HUES64 (cell line): ENCODE measurements around the gene SLC28A1.

Experiments used
- H3K27ac ChIP-seq: 2 replicates; pipeline ENCODE4 v1.7.0; 2013; ENCODE audit warnings: low read depth, low read length, inconsistent platforms
- H3K27me3 ChIP-seq: 2 replicates; pipeline ENCODE4 v1.6.1; 2013; ENCODE audit warnings: mild to moderate bottlenecking, low read length; ENCODE audit not compliant: insufficient read depth
- H3K36me3 ChIP-seq: 2 replicates; pipeline ENCODE4 v1.6.1; 2013; ENCODE audit warnings: mild to moderate bottlenecking, low read length; ENCODE audit not compliant: insufficient read depth
- H3K4me1 ChIP-seq: 2 replicates; pipeline ENCODE4 v1.6.1; 2013; ENCODE audit warnings: mild to moderate bottlenecking, low read length, moderate library complexity; ENCODE audit not compliant: insufficient read depth
- H3K4me3 ChIP-seq: 2 replicates; pipeline ENCODE4 v1.5.1; 2013; ENCODE audit warnings: mild to moderate bottlenecking, low read length, moderate library complexity
- H3K9ac ChIP-seq: 2 replicates; pipeline ENCODE4 v1.6.1; 2013; ENCODE audit warnings: mild to moderate bottlenecking, low read depth, low read length
- H3K9me3 ChIP-seq: 2 replicates; pipeline ENCODE4 v1.6.1; 2013; ENCODE audit warnings: low read depth, low read length; ENCODE audit not compliant: insufficient read depth
- WGBS: fragments of 150-250, 120-280 bp; methylation state at CpG from one replicate; pipeline ENCODE4 v1.1.7; 2013; ENCODE audit warnings: missing lambda C conversion rate; 5-methylcytosine and 5-hydroxymethylcytosine counted together

SLC28A1 gene

GRCh38 chr15:84899750-84900149, 15.3 kb downstream of the SLC28A1 start:
- WGBS, result 92% methylated on average over 7 of the region's 7 CpGs
- H3K27me3 ChIP-seq, result no peaks in the 10 kb centered on the region
- H3K27ac ChIP-seq, result no peak overlapping the region
- no peak overlapping the region for H3K9ac ChIP-seq
- no peak overlapping the region for H3K4me3 ChIP-seq
- 0 out of 2 replicates have a peak, but pooled peaks cover 4% of the 10 kb centered on the region for H3K9me3 ChIP-seq
- H3K36me3 ChIP-seq, result no peaks in the 10 kb centered on the region
- H3K4me1 ChIP-seq, result no peaks in the 10 kb centered on the region

DNA sequence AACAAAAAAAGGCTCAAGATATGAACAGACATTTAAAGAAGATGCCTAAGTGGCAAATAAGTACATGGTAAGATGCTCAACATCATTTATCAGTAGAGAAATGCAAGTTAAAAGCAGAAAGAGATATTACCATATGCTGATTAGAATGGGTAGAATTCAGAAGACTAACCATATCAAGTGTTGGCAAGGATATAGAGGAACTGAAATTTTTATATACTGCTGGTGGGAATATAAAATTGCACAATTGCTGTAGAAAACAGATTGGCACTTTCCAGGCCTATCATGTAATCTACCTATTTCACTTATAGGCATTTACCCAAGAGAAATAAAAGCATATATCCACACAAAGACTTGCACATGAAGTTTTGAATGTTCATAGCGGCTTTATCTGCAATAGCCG, 17.1 kb downstream of the SLC28A1 start:
- no peaks in the 10 kb centered on the region for H3K36me3 ChIP-seq
- WGBS, result no CpG with 5 or more reads among the region's 2 CpGs
- H3K4me1 ChIP-seq, result no peaks in the 10 kb centered on the region

GRCh38 chr15:84903751-84904150, 19.3 kb downstream of the SLC28A1 start:
- no peak overlapping the region for H3K27ac ChIP-seq
- H3K9ac ChIP-seq, result no peak overlapping the region
- no peaks in the 10 kb centered on the region for H3K4me1 ChIP-seq
- H3K27me3 ChIP-seq, result no peaks in the 10 kb centered on the region
- H3K4me3 ChIP-seq, result no peak overlapping the region
- 0 out of 2 replicates have a peak, but pooled peaks cover 4% of the 10 kb centered on the region for H3K9me3 ChIP-seq
- no peaks in the 10 kb centered on the region for H3K36me3 ChIP-seq
- WGBS, result 86% methylated on average over 2 of the region's 2 CpGs

More for the DNA sequence above, 17.1 kb downstream of the SLC28A1 start:
- no peak overlapping the region for H3K9ac ChIP-seq
- no peak overlapping the region for H3K27ac ChIP-seq
- H3K27me3 ChIP-seq, result no peaks in the 10 kb centered on the region
- H3K9me3 ChIP-seq, result 0 out of 2 replicates have a peak, but pooled peaks cover 4% of the 10 kb centered on the region
- H3K4me3 ChIP-seq, result no peak overlapping the region

GRCh38 chr15:84904419-84904818, 20.0 kb downstream of the SLC28A1 start:
- no peak overlapping the region for H3K4me3 ChIP-seq
- 95% methylated on average over 2 of the region's 2 CpGs for WGBS
- no peak overlapping the region for H3K9ac ChIP-seq
- H3K27me3 ChIP-seq, result no peaks in the 10 kb centered on the region
- H3K27ac ChIP-seq, result no peak overlapping the region
- H3K9me3 ChIP-seq, result 0 out of 2 replicates have a peak, but pooled peaks cover 4% of the 10 kb centered on the region
- H3K4me1 ChIP-seq, result no peaks in the 10 kb centered on the region
- H3K36me3 ChIP-seq, result no peaks in the 10 kb centered on the region

- H3K36me3 ChIP-seq, result no peaks in the 10 kb centered on the region
- 91% methylated on average over 15 of the region's 15 CpGs for WGBS
- H3K27ac ChIP-seq, result no peak overlapping the region
These were observed 20.8 kb downstream of the SLC28A1 start for GRCh38 chr15:84905016-84905916.

GRCh38 chr15:84907731-84908130, 23.3 kb downstream of the SLC28A1 start:
- no peaks in the 10 kb centered on the region for H3K4me1 ChIP-seq
- no peaks in the 10 kb centered on the region for H3K9me3 ChIP-seq
- WGBS, result 90% methylated on average over 4 of the region's 4 CpGs
- H3K4me3 ChIP-seq, result no peak overlapping the region
- no peaks in the 10 kb centered on the region for H3K36me3 ChIP-seq
- H3K27me3 ChIP-seq, result no peaks in the 10 kb centered on the region
- H3K27ac ChIP-seq, result no peak overlapping the region
- H3K9ac ChIP-seq, result no peak overlapping the region

More at GRCh38 chr15:84905016-84905916, 20.8 kb downstream of the SLC28A1 start:
- Histone ChIP-seq H3K9me3 (0 out of 2 replicates have a peak, but pooled peaks cover 4% of the 10 kb centered on the region), H3K27me3 (no peaks in the 10 kb centered on the region), H3K4me3 (no peak overlapping the region), H3K4me1 (no peaks in the 10 kb centered on the region), H3K9ac (no peak overlapping the region)

DNA sequence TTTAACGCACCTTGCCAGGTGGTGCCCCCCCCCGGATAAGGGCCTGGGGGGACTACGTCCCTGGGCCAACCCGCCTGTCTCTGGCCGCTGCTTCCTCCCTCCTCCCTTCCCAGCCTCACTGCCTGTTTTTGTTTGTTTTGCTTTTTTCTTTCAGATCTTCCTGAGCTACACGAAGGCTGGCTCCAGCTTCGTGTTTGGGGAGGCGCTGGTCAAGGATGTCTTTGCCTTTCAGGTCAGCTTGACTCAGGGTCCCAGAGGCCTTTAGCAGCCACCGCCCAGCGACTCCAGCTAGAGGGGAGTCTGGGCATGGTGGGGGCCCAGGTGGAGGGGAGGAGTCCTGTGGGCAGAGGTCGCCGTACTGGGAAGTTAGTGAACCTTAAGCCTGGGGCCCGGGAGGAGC, 24.1 kb downstream of the SLC28A1 start:
- Histone ChIP-seq H3K9ac (no peak overlapping the region), H3K9me3 (no peaks in the 10 kb centered on the region), H3K27ac (no peak overlapping the region), H3K36me3 (no peaks in the 10 kb centered on the region), H3K4me1 (no peaks in the 10 kb centered on the region), H3K27me3 (no peaks in the 10 kb centered on the region), H3K4me3 (no peak overlapping the region)
- 63% methylated on average over 13 of the region's 13 CpGs for WGBS

DNA sequence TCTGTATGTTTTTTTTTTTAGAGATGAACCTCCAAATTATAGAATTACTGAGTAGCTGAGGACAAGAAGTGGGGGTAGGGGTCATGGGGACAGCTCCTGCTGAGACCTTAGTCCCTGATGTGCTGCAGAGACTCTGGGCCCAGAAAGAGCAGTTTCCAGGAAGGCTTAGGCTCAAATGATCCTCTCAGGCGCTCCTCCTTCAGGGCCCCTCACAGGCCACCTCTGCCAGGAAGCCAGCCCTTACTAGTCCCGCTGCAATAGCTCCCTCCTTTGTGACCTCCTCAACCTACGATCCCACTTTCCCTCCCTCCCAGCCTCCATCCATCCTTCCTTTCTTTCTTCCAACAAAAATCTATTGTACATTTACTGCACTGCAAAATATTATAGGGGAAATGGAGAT, 24.6 kb downstream of the SLC28A1 start:
- H3K27ac ChIP-seq, result no peak overlapping the region
- no peaks in the 10 kb centered on the region for H3K27me3 ChIP-seq
- H3K4me3 ChIP-seq, result no peak overlapping the region
- no peaks in the 10 kb centered on the region for H3K4me1 ChIP-seq
- WGBS, result 66% methylated on average over 3 of the region's 3 CpGs
- no peaks in the 10 kb centered on the region for H3K9me3 ChIP-seq
- no peaks in the 10 kb centered on the region for H3K36me3 ChIP-seq
- H3K9ac ChIP-seq, result no peak overlapping the region

DNA sequence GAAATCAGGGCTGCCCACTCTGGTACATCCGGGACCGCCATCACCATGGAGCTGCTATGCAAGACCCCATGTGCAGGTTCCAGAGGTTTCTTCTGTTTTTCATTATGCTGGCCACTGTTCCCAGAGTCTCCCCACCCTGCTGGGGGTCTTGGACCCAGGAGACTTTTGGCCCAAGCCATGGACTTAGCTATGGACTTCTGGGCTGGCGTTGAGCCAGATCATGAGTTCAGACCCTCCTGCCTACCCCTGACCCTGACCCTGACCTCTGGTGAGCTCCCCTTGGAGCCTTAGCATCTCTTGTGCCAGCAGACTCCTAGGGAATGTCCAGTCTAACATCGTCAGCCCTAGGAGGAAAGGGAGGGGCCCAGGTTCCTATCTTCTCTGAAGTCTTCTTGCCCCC, 25.3 kb downstream of the SLC28A1 start:
- H3K4me1 ChIP-seq, result peaks cover 3% of the 10 kb centered on the region; the same call in 1 of the 2 replicates
- 89% methylated on average over 4 of the region's 4 CpGs for WGBS

GRCh38 chr15:84910928-84911623, 26.6 kb downstream of the SLC28A1 start:
- no peaks in the 10 kb centered on the region for H3K9me3 ChIP-seq
- no peaks in the 10 kb centered on the region for H3K27me3 ChIP-seq
- H3K4me1 ChIP-seq, result peaks cover 9% of the 10 kb centered on the region; the same call in 1 of the 2 replicates
- H3K36me3 ChIP-seq, result no peaks in the 10 kb centered on the region
- no peak overlapping the region for H3K4me3 ChIP-seq
- H3K9ac ChIP-seq, result no peak overlapping the region
- 95% methylated on average over 17 of the region's 17 CpGs for WGBS
- no peak overlapping the region for H3K27ac ChIP-seq

More for the DNA sequence above, 25.3 kb downstream of the SLC28A1 start:
- Histone ChIP-seq H3K27me3 (no peaks in the 10 kb centered on the region), H3K9me3 (no peaks in the 10 kb centered on the region), H3K27ac (no peak overlapping the region), H3K9ac (no peak overlapping the region), H3K36me3 (no peaks in the 10 kb centered on the region), H3K4me3 (no peak overlapping the region)
